C4-2B (cell line): ENCODE data around the gene LLPH.

Source experiments
- H3K27ac ChIP-seq: fragments of 450-650 bp; 2 replicates; pipeline ENCODE4 v1.5.1; 2017
- CTCF ChIP-seq: fragments of 450-650 bp; conservative IDR thresholded peaks from 2 replicates; pipeline ENCODE4 v1.5.1; 2017; ENCODE audit warnings: mild to moderate bottlenecking
- ZFX ChIP-seq: fragments of 450-650 bp; IDR thresholded peaks from 2 replicates; pipeline ENCODE4 v1.6.1; 2017

Gene LLPH

DNA sequence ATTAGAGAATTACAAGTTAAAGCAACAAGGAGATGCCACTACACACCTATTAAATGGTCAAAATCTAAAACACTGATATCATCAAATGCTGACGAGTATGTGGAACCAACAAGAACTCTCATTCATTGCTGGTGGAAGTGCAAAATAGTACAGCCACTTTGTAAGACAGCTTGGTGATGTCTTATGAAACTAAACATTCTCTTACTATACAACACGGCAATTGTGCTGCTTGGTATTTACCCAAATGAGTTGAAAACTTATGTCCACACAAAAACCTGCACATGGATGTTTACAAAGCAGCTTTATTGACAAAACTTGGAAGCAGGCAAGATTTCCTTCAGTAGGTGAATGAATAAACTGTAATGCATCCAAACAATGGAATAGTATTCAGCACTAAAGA is 36.0 kb upstream of the LLPH start:
- H3K27ac ChIP-seq, result no peak overlapping the region
- no peak for TF ChIP-seq CTCF

DNA sequence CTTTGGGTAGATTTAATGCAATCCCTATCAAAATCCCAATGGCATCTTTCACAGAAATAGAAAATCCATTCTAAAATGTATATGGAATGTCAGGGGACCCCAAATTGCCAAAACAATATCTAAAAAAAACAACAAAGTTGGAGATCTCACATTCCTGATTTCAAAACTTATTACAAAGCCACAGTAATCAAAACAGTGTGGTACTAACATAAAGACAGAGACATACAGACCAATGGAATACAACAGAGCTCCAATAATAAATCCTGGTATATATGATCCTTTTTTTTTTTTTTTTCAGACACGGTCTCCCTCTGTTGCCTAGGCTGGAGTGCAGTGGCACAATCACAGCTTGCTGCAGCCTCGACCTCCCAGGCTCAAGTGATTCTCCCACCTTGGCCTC is 34.6 kb upstream of the LLPH start:
- no peak overlapping the region for H3K27ac ChIP-seq
- TF ChIP-seq CTCF (no peak), ZFX (no peak)

GRCh38 chr12:66164349-66164821 is 33.8 kb upstream of the LLPH start:
- TF ChIP-seq ZFX (no peak), CTCF (no peak)
- no peak overlapping the region for H3K27ac ChIP-seq

DNA sequence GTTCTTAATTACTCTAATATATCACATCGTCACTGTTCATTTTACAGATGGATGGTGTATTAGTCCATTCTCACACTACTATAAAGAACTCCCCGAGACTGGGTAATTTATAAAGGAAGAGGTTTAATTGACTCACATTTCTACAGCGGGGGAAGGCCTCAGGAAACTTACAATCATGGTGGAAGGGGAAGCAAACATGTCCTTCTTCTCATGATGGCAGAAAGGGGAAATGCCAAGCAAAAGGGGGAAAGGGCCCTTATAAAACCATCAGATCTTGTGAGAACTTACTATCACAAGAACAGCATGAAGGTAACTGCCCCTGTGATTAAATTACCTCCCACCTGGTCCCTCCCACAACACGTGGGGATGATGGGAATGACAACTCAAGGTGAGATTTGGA is 32.7 kb upstream of the LLPH start:
- H3K27ac ChIP-seq, result no peak overlapping the region
- no peak for TF ChIP-seq CTCF
- no peak for TF ChIP-seq ZFX

DNA sequence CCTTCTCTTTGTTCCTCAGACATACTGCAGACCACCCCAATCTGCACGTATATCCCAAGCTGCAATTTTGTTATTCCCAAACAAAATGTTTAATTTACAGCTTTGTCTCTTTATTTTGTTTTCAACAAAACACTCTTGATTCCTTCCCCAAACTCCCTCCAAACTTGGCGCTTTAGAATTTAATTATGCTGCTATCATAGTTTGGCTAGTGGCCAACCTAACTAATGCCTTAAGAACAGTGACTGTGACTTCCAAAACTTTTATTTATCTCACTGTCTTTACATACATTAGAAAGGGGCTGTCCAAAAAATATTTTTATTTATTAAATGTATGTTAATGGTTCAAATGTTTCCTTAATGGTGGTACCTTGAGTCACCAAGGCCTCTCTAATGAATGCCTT is 32.2 kb upstream of the LLPH start:
- TF ChIP-seq CTCF (no peak), ZFX (no peak)

GRCh38 chr12:66160704-66161103 is 30.2 kb upstream of the LLPH start:
- no peak overlapping the region for H3K27ac ChIP-seq
- no peak for TF ChIP-seq CTCF
- no peak for TF ChIP-seq ZFX

More for the DNA sequence above, 32.2 kb upstream of the LLPH start:
- no peak overlapping the region for H3K27ac ChIP-seq

DNA sequence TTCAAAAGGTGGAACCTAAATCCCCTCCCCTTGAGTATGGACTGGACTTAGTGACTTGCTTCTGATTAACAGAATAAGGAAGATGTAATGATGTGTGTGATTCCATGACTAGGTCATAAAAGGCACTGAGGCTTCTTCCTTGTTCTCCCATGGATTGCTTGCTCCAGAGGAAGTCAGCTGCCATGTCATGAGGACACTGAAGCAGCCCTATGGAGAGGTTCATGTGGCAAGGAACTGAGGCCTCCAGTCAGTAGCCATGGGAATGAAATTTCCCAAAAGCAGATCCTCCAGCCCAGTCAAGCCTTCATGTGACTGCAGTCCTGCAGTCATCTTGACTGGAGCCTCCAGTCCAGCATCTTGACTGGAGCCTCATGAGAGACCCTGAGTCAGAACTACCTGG is 28.6 kb upstream of the LLPH start:
- TF ChIP-seq CTCF, result no peak
- TF ChIP-seq ZFX, result no peak
- H3K27ac ChIP-seq, result no peak overlapping the region

- no peak for TF ChIP-seq CTCF
- TF ChIP-seq ZFX, result no peak
- H3K27ac ChIP-seq, result no peak overlapping the region
These were observed 26.1 kb upstream of the LLPH start for GRCh38 chr12:66156654-66157053.
